A549 (cell line): Measurements from ENCODE around the gene GALNT3. TPM values are rescaled to one million over a fixed set of nuclear protein-coding genes. Genes with fewer than 3 reads are reported as not detected.

Source experiments
- ATAC-seq, 2 experiments: fragments of 200-7000 bp in 1 of 2; fragments of >200 bp in 1 of 2; cut with Nextera tagmentation in 1 of 2; cut with Tn5 transposase in 1 of 2; 3 replicates each; pipeline versions ENCODE4 v1.8.0 to v1.9.1; 2018 to 2020; ENCODE audit warnings: mild to moderate bottlenecking in 1 of 2, moderate library complexity in 1 of 2
- CTCF ChIA-PET: fragments of 300-600 bp; sonication (Branson Sonifier 250); formaldehyde crosslinking; extraction: SDS; loops from one replicate; lab custom pipeline; 2021; ENCODE audit warnings: antibody characterized with exemption, inconsistent platforms; lab: Yijun Ruan, JAX
- POLR2A ChIA-PET: fragments of 350-600 bp; formaldehyde crosslinking; extraction: SDS; loops from one replicate; lab custom pipeline; 2021; ENCODE audit warnings: antibody characterized with exemption, inconsistent platforms; lab: Yijun Ruan, JAX
- DNase-seq, 2 experiments: peaks; one replicate each; pipeline versions ENCODE4 v3.0.0 to v3.0.0-alpha.2; 2011 to 2016; ENCODE audit warnings: low read depth in 1 of 2, low spot score in 1 of 2
- FAIRE-seq: peaks from 2 replicates; lab custom pipeline; 2011; peaks lifted over from hg19 to GRCh38; lab: Jason Lieb, UNC
- H3K27ac ChIP-seq, 2 experiments: fragments of >200 bp; sonication (Bioruptor Twin); formaldehyde crosslinking; 3 replicates each; pipeline ENCODE4 v1.5.1; 2016 to 2017
- H3K4me1 ChIP-seq: fragments of >200 bp; sonication (Bioruptor Twin); formaldehyde crosslinking; 3 replicates; pipeline ENCODE4 v1.6.1; 2016
- H3K4me2 ChIP-seq: fragments of >200 bp; sonication (Bioruptor Twin); formaldehyde crosslinking; 3 replicates; pipeline ENCODE4 v1.6.1; 2016
- H3K4me3 ChIP-seq: fragments of >200 bp; sonication (Bioruptor Twin); formaldehyde crosslinking; 3 replicates; pipeline ENCODE4 v1.5.1; 2016
- H3K9me3 ChIP-seq: fragments of >200 bp; sonication (Bioruptor Twin); formaldehyde crosslinking; 3 replicates; pipeline ENCODE4 v1.6.1; 2016
- BHLHE40 ChIP-seq: IDR thresholded peaks from 2 replicates; pipeline ENCODE4 v1.6.1; 2012; ENCODE audit warnings: low read depth, low read length, inconsistent platforms
- CEBPB ChIP-seq, 2 experiments: fragments of >200 bp in 1 of 2; sonication (Bioruptor Twin) in 1 of 2; formaldehyde crosslinking in 1 of 2; IDR thresholded peaks; 2 replicates each; pipeline ENCODE4 v1.6.1; 2012 to 2016
- CHD2 ChIP-seq: fragments of 150-350 bp; IDR thresholded peaks from 2 replicates; pipeline ENCODE4 v1.6.1; 2014; ENCODE audit warnings: low read length; ENCODE audit not compliant: partially characterized antibody
- EHMT2 ChIP-seq: fragments of 200-600 bp; sonication (generic); IDR thresholded peaks from 2 replicates; pipeline ENCODE4 v1.6.1; 2016; ENCODE audit warnings: antibody characterized with exemption, low read depth, mild to moderate bottlenecking, moderate library complexity
- EP300 ChIP-seq, 2 experiments: fragments of >200 bp; sonication (Bioruptor Twin); formaldehyde crosslinking; IDR thresholded peaks; 2 replicates in 1 of 2; 3 replicates in 1 of 2; pipeline ENCODE4 v1.6.1; 2016 to 2017
- ESRRA ChIP-seq: fragments of 150-350 bp; IDR thresholded peaks from 2 replicates; pipeline ENCODE4 v1.6.1; 2014; ENCODE audit warnings: mild to moderate bottlenecking, low read length, borderline replicate concordance
- FOSL2 ChIP-seq, 2 experiments: fragments of 450-650 bp in 1 of 2; fragments of >200 bp in 1 of 2; sonication (Bioruptor Twin) in 1 of 2; formaldehyde crosslinking; IDR thresholded peaks; 2 replicates each; pipeline versions ENCODE4 v1.5.0 to v1.6.1; 2016 to 2020; ENCODE audit warnings: mild to moderate bottlenecking in 1 of 2, moderate library complexity in 1 of 2
- HES2 ChIP-seq: fragments of >200 bp; sonication (Bioruptor Twin); formaldehyde crosslinking; IDR thresholded peaks from 2 replicates; pipeline ENCODE4 v1.6.1; 2016
- HMGXB4 ChIP-seq: fragments of 250-450 bp; sonication (Bioruptor Pico); IDR thresholded peaks from 2 replicates; pipeline ENCODE4 v1.5.0; 2021; ENCODE audit warnings: mild to moderate bottlenecking, moderate library complexity, borderline replicate concordance
- HOXA7 ChIP-seq: fragments of 250-450 bp; sonication (Bioruptor Pico); IDR thresholded peaks from 2 replicates; pipeline ENCODE4 v1.5.0; 2020; ENCODE audit warnings: mild to moderate bottlenecking, moderate library complexity
- HOXB5 ChIP-seq: fragments of 250-450 bp; sonication (Bioruptor Pico); IDR thresholded peaks from 2 replicates; pipeline ENCODE4 v1.5.0; 2020; ENCODE audit warnings: mild to moderate bottlenecking, moderate library complexity
- JUN ChIP-seq, 2 experiments: fragments of >200 bp; sonication (Bioruptor Twin); formaldehyde crosslinking; IDR thresholded peaks; 2 replicates in 1 of 2; 3 replicates in 1 of 2; pipeline ENCODE4 v1.6.1; 2016 to 2017
- KDM1A ChIP-seq: fragments of 200-600 bp; sonication (generic); IDR thresholded peaks from 2 replicates; pipeline ENCODE4 v1.6.1; 2016; ENCODE audit warnings: low read depth, mild to moderate bottlenecking
- KDM5A ChIP-seq: fragments of 200-600 bp; sonication (generic); IDR thresholded peaks from 2 replicates; pipeline ENCODE4 v1.6.1; 2016; ENCODE audit warnings: antibody characterized with exemption, mild to moderate bottlenecking
- MAFK ChIP-seq: fragments of 450-650 bp; IDR thresholded peaks from 2 replicates; pipeline ENCODE4 v1.6.1; 2014; ENCODE audit not compliant: partially characterized antibody
- MAZ ChIP-seq: fragments of 150-350 bp; IDR thresholded peaks from 2 replicates; pipeline ENCODE4 v1.6.1; 2014; ENCODE audit warnings: antibody characterized with exemption, low read depth, low read length, borderline replicate concordance
- MYC ChIP-seq: IDR thresholded peaks from 2 replicates; pipeline ENCODE4 v1.6.1; 2012; ENCODE audit warnings: mild to moderate bottlenecking, inconsistent platforms, low read length, improper control_type of control experiment, borderline replicate concordance
- NR3C1 ChIP-seq: fragments of >200 bp; sonication (Bioruptor Twin); formaldehyde crosslinking; IDR thresholded peaks from 3 replicates; pipeline ENCODE4 v1.6.1; 2017
- PBX3 ChIP-seq: IDR thresholded peaks from 2 replicates; pipeline ENCODE4 v1.6.1; 2012
- PHF8 ChIP-seq: fragments of 200-600 bp; sonication (generic); IDR thresholded peaks from 2 replicates; pipeline ENCODE4 v1.6.1; 2016; ENCODE audit warnings: low read depth, mild to moderate bottlenecking, antibody characterized with exemption, moderate library complexity, borderline replicate concordance
- POLR2A ChIP-seq: IDR thresholded peaks from 2 replicates; pipeline ENCODE4 v1.6.1; 2012; ENCODE audit warnings: mild to moderate bottlenecking, low read length
- POLR2AphosphoS2 ChIP-seq: conservative IDR thresholded peaks from 2 replicates; pipeline ENCODE4 v1.6.1; 2012; ENCODE audit warnings: low read length, improper control_type of control experiment, inconsistent platforms
- RAD21 ChIP-seq, 2 experiments: fragments of >200 bp in 1 of 2; sonication (Bioruptor Twin) in 1 of 2; formaldehyde crosslinking in 1 of 2; IDR thresholded peaks in 1 of 2; conservative IDR thresholded peaks in 1 of 2; 2 replicates in 1 of 2; 3 replicates in 1 of 2; pipeline ENCODE4 v1.6.1; 2012 to 2018; ENCODE audit warnings: inconsistent platforms in 1 of 2
- RARB ChIP-seq: fragments of 250-450 bp; sonication (Bioruptor Pico); IDR thresholded peaks from 2 replicates; pipeline ENCODE4 v1.8.0; 2021; ENCODE audit warnings: mild to moderate bottlenecking, moderate library complexity
- RFX5 ChIP-seq: fragments of 450-650 bp; IDR thresholded peaks from 2 replicates; pipeline ENCODE4 v1.7.1; 2014; ENCODE audit warnings: antibody characterized with exemption, mild to moderate bottlenecking, moderate library complexity
- SMC3 ChIP-seq: fragments of >200 bp; sonication (Bioruptor Twin); formaldehyde crosslinking; IDR thresholded peaks from 3 replicates; pipeline ENCODE4 v1.6.1; 2018; ENCODE audit warnings: inconsistent platforms
- ZFP36 ChIP-seq: fragments of 450-650 bp; IDR thresholded peaks from 2 replicates; pipeline ENCODE4 v1.6.1; 2014; ENCODE audit warnings: borderline replicate concordance; ENCODE audit not compliant: partially characterized antibody
- ZNF302 ChIP-seq: fragments of 250-450 bp; sonication (Bioruptor Pico); IDR thresholded peaks from 2 replicates; pipeline ENCODE4 v1.9.0; 2021; ENCODE audit warnings: inconsistent platforms, mild to moderate bottlenecking, moderate library complexity
- WGBS: methylation state at CpG from one replicate; pipeline ENCODE4 v1.1.6; 2017; ENCODE audit errors: missing lambda C conversion rate; 5-methylcytosine and 5-hydroxymethylcytosine counted together
- polyA plus RNA-seq, 4 experiments: library from polyadenylated mRNA; depleted of rRNA in 3 of 4; stranded (reverse); fragments of >200 nt; fragmentation: RNase III in 1 of 4; extraction: RNeasy Plus Mini Kit Qiagen cat#74134 plus additional on column Dnase treatment in 1 of 4; gene quantifications; 2 replicates in 3 of 4; 3 replicates in 1 of 4; pipeline ENCODE4 v1.2.3, GENCODE V29; 2011 to 2017
- TF ChIP-seq, protein P1 (sequence below): fragments of >200 bp; sonication (Bioruptor Twin); formaldehyde crosslinking; IDR thresholded peaks from 3 replicates; pipeline ENCODE4 v1.5.1; 2016

Gene GALNT3
- polyA plus RNA-seq, 2 of the 4 experiments (the other 2 are of a cell fraction) = 0.05 to 0.10 TPM

- POLR2A ChIA-PET = no interaction called here
Measured at GRCh38 chr2:165827921-165828276, 33.9 kb upstream of the GALNT3 start.

GRCh38 chr2:165827016-165827920, 33.2 kb upstream of the GALNT3 start:
- 30% methylated on average over 3 of the region's 3 CpGs for WGBS
- no peak overlapping the region for H3K4me2 ChIP-seq
- no peak for ATAC-seq
- TF ChIP-seq POLR2AphosphoS2 (no peak), ZNF302 (CRISPR knock-in tag) (no peak)
- TF ChIP-seq, all 56 proteins: peak for 0
- DNase-seq = no peak
- CTCF ChIA-PET = no interaction called here
- no peak overlapping the region for H3K4me3 ChIP-seq
- POLR2A ChIA-PET = no interaction called here
- H3K4me1 ChIP-seq = no peaks in the 10 kb centered on the region
- no peak for FAIRE-seq
- no peaks in the 10 kb centered on the region for H3K9me3 ChIP-seq
- H3K27ac ChIP-seq = no peak overlapping the region

More at GRCh38 chr2:165827921-165828276, 33.9 kb upstream of the GALNT3 start:
- TF ChIP-seq BHLHE40 (no peak), KDM1A (no peak), EHMT2 (no peak), CEBPB (IDR thresholded peaks at IDR 0.05) (no peak), ZFP36 (no peak), HES2 (no peak), POLR2AphosphoS2 (no peak), POLR2A (no peak), FOSL2 (IDR thresholded peaks at IDR 0.05) (no peak), FOSL2 (CRISPR knock-in tag; IDR thresholded peaks at IDR 0.05) (no peak), PBX3 (no peak), MAFK (no peak), HOXB5 (CRISPR knock-in tag) (no peak), CHD2 (no peak), HOXA7 (CRISPR knock-in tag) (no peak), RAD21 (conservative IDR thresholded peaks at IDR 0.05 in 1 of 2, IDR thresholded peaks at IDR 0.05 in 1 of 2) (no peak), KDM5A (no peak), JUN (IDR thresholded peaks at IDR 0.05) (no peak), NR3C1 (no peak), ESRRA (no peak)
- TF ChIP-seq, protein P1, sequence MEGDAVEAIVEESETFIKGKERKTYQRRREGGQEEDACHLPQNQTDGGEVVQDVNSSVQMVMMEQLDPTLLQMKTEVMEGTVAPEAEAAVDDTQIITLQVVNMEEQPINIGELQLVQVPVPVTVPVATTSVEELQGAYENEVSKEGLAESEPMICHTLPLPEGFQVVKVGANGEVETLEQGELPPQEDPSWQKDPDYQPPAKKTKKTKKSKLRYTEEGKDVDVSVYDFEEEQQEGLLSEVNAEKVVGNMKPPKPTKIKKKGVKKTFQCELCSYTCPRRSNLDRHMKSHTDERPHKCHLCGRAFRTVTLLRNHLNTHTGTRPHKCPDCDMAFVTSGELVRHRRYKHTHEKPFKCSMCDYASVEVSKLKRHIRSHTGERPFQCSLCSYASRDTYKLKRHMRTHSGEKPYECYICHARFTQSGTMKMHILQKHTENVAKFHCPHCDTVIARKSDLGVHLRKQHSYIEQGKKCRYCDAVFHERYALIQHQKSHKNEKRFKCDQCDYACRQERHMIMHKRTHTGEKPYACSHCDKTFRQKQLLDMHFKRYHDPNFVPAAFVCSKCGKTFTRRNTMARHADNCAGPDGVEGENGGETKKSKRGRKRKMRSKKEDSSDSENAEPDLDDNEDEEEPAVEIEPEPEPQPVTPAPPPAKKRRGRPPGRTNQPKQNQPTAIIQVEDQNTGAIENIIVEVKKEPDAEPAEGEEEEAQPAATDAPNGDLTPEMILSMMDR = no peak
- FAIRE-seq (no peak), DNase-seq (no peak), ATAC-seq (no peak)
- no peak overlapping the region for H3K27ac ChIP-seq
- 7% methylated on average over 1 of the region's 1 CpG for WGBS
- CTCF ChIA-PET = no interaction called here
- H3K4me1 ChIP-seq = no peaks in the 10 kb centered on the region
- no peaks in the 10 kb centered on the region for H3K9me3 ChIP-seq
- no peak overlapping the region for H3K4me3 ChIP-seq
- H3K4me2 ChIP-seq = no peak overlapping the region

DNA sequence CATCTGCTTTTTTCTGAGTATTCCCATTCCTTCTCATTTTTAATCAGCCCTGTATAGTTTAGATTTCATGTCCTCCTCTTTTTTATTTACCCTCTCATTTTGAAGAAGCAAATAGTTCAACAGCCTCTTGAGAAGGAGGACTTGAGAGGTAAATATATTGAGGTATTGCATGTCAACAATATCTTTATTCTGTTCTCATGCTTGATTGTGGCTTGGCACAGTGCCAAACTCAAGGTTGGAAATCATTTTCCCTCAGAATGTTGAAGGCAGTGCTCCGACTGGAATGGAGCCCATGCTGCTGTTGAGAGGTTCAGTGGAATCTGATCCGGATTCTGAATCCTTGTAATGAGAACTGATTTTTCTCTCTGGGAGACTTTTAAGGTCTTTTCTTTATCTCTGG, 31.0 kb upstream of the GALNT3 start:
- no peak for ATAC-seq
- ChIA-PET POLR2A (no interaction called here), CTCF (no interaction called here)
- no peak overlapping the region for H3K27ac ChIP-seq
- no peaks in the 10 kb centered on the region for H3K4me1 ChIP-seq
- WGBS = 29% methylated on average over 2 of the region's 2 CpGs
- H3K4me2 ChIP-seq = no peak overlapping the region
- FAIRE-seq = no peak
- no peaks in the 10 kb centered on the region for H3K9me3 ChIP-seq
- H3K4me3 ChIP-seq = no peak overlapping the region
- no peak for DNase-seq
- TF ChIP-seq EP300 (IDR thresholded peaks at IDR 0.05) (no peak), MAFK (no peak), ZNF302 (CRISPR knock-in tag) (no peak), MYC (no peak), ESRRA (no peak), MAZ (no peak), KDM1A (no peak), SMC3 (no peak), PHF8 (no peak), HMGXB4 (no peak), RARB (CRISPR knock-in tag) (no peak), RFX5 (no peak), POLR2A (no peak), HES2 (no peak)
